Measurements from ENCODE around the gene MAD2L1BP.

The MAD2L1BP gene

GRCh38 chr6:43667245-43668150, 31.9 kb downstream of the MAD2L1BP start:
- TF ChIP-seq CTCF (conservative IDR thresholded peaks at IDR 0.05; ENCODE audit: control insufficient read depth, insufficient read depth, low read depth, low read length), result peak; percentile 88
- peak; percentile 55 for DNase-seq (ENCODE audit: low read depth)
- H3K4me3 ChIP-seq (ENCODE audit: control insufficient read depth, low read depth, low read length), result no peak overlapping the region

- TF ChIP-seq CTCF (conservative IDR thresholded peaks at IDR 0.05; ENCODE audit: control insufficient read depth, insufficient read depth, low read depth, low read length), result peak; percentile 51
- H3K4me3 ChIP-seq (ENCODE audit: control insufficient read depth, low read depth, low read length), result no peak overlapping the region
- peak; percentile 49 for DNase-seq (ENCODE audit: low read depth)
These were observed 32.8 kb downstream of the MAD2L1BP start for GRCh38 chr6:43668151-43669028.

- no peak overlapping the region for H3K4me3 ChIP-seq (ENCODE audit: control insufficient read depth, low read depth, low read length)
- DNase-seq (ENCODE audit: low read depth), result peak; percentile 77
- no peak for TF ChIP-seq CTCF (conservative IDR thresholded peaks at IDR 0.05; ENCODE audit: control insufficient read depth, insufficient read depth, low read depth, low read length)
These were observed 33.6 kb downstream of the MAD2L1BP start for GRCh38 chr6:43669050-43669921.

GRCh38 chr6:43669922-43670622, 34.4 kb downstream of the MAD2L1BP start:
- H3K4me3 ChIP-seq (ENCODE audit: control insufficient read depth, low read depth, low read length), result no peak overlapping the region
- DNase-seq (ENCODE audit: low read depth), result peak; percentile 34
- no peak for TF ChIP-seq CTCF (conservative IDR thresholded peaks at IDR 0.05; ENCODE audit: control insufficient read depth, insufficient read depth, low read depth, low read length)

- DNase-seq (ENCODE audit: low read depth), result no peak
- no peak for TF ChIP-seq CTCF (conservative IDR thresholded peaks at IDR 0.05; ENCODE audit: control insufficient read depth, insufficient read depth, low read depth, low read length)
- no peak overlapping the region for H3K4me3 ChIP-seq (ENCODE audit: control insufficient read depth, low read depth, low read length)
These were observed 35.0 kb downstream of the MAD2L1BP start for GRCh38 chr6:43670623-43670986.

Measured in fibroblast of mammary gland (primary cell).